ENCODE data around the gene RASEF. TPM values are rescaled to one million over a fixed set of nuclear protein-coding genes. Genes with fewer than 3 reads are reported as not detected.

The RASEF gene
- total RNA-seq, 2 experiments from 2014 or later: not detected

GRCh38 chr9:82975176-82975575, 87.8 kb downstream of the RASEF start:
- CTCF ChIA-PET: no interaction called here
- Mint-ChIP-seq H3K27ac (no peak overlapping the region), H3K4me1 (ENCODE audit: low read depth) (no peaks in the 10 kb centered on the region)

GRCh38 chr9:82972446-82972845, 90.5 kb downstream of the RASEF start:
- intact Hi-C loops (cut with micrococcal nuclease): no loop called here
- H3K27ac Mint-ChIP-seq: no peak overlapping the region
- no peaks in the 10 kb centered on the region for H3K9me3 Mint-ChIP-seq
- no peaks in the 10 kb centered on the region for H3K4me1 Mint-ChIP-seq (ENCODE audit: low read depth)
- CTCF ChIA-PET: no interaction called here
- H3K27me3 Mint-ChIP-seq (ENCODE audit: low read depth): peaks cover 2% of the 10 kb centered on the region
- H3K4me3 Mint-ChIP-seq: no peak overlapping the region
- no peaks in the 10 kb centered on the region for H3K36me3 Mint-ChIP-seq (ENCODE audit: low read depth)
- DNase-seq: no peak

More at GRCh38 chr9:82975176-82975575, 87.8 kb downstream of the RASEF start:
- DNase-seq: no peak
- Mint-ChIP-seq H3K4me3 (no peak overlapping the region), H3K9me3 (no peaks in the 10 kb centered on the region), H3K36me3 (ENCODE audit: low read depth) (no peaks in the 10 kb centered on the region), H3K27me3 (ENCODE audit: low read depth) (peaks cover 5% of the 10 kb centered on the region)
- intact Hi-C loops (cut with micrococcal nuclease): no loop called here

GRCh38 chr9:82970359-82970758, 92.6 kb downstream of the RASEF start:
- Mint-ChIP-seq H3K36me3 (ENCODE audit: low read depth) (no peaks in the 10 kb centered on the region), H3K27ac (no peak overlapping the region), H3K9me3 (no peaks in the 10 kb centered on the region), H3K4me1 (ENCODE audit: low read depth) (no peaks in the 10 kb centered on the region), H3K4me3 (no peak overlapping the region), H3K27me3 (ENCODE audit: low read depth) (no peaks in the 10 kb centered on the region)
- CTCF ChIA-PET: interaction anchor here (1.2 kb wide), 1 partner anchor 574 kb away, joined by 3 read pairs; no protein-coding TSS in a partner anchor
- DNase-seq: no peak
- intact Hi-C loops (cut with micrococcal nuclease): no loop called here

GRCh38 chr9:82969291-82969690, 93.7 kb downstream of the RASEF start:
- Mint-ChIP-seq H3K36me3 (ENCODE audit: low read depth) (no peaks in the 10 kb centered on the region), H3K27me3 (ENCODE audit: low read depth) (no peaks in the 10 kb centered on the region), H3K4me1 (ENCODE audit: low read depth) (no peaks in the 10 kb centered on the region), H3K27ac (no peak overlapping the region), H3K4me3 (no peak overlapping the region), H3K9me3 (no peaks in the 10 kb centered on the region)
- CTCF ChIA-PET: interaction anchor here (1.2 kb wide), 1 partner anchor 575 kb away, joined by 3 read pairs; no protein-coding TSS in a partner anchor
- intact Hi-C loops (cut with micrococcal nuclease): no loop called here
- no peak for DNase-seq

- no peak for DNase-seq
- no peaks in the 10 kb centered on the region for H3K27me3 Mint-ChIP-seq (ENCODE audit: low read depth)
- H3K4me3 Mint-ChIP-seq: no peak overlapping the region
- CTCF ChIA-PET: no interaction called here
- no peaks in the 10 kb centered on the region for H3K36me3 Mint-ChIP-seq (ENCODE audit: low read depth)
- H3K9me3 Mint-ChIP-seq: no peaks in the 10 kb centered on the region
- no peaks in the 10 kb centered on the region for H3K4me1 Mint-ChIP-seq (ENCODE audit: low read depth)
- intact Hi-C loops (cut with micrococcal nuclease): no loop called here
- H3K27ac Mint-ChIP-seq: no peak overlapping the region
Observed at GRCh38 chr9:82968816-82969215, 94.1 kb downstream of the RASEF start.

- Mint-ChIP-seq H3K4me3 (no peak overlapping the region), H3K27me3 (ENCODE audit: low read depth) (no peaks in the 10 kb centered on the region), H3K4me1 (ENCODE audit: low read depth) (no peaks in the 10 kb centered on the region), H3K36me3 (ENCODE audit: low read depth) (no peaks in the 10 kb centered on the region), H3K27ac (no peak overlapping the region), H3K9me3 (no peaks in the 10 kb centered on the region)
- intact Hi-C loops (cut with micrococcal nuclease): no loop called here
- no peak for DNase-seq
- CTCF ChIA-PET: no interaction called here
Observed at GRCh38 chr9:82968388-82968787, 94.6 kb downstream of the RASEF start.

GRCh38 chr9:82961504-82962125, 101.3 kb downstream of the RASEF start:
- CTCF ChIA-PET: interaction anchor here (0.6 kb wide), 1 partner anchor 146 kb away, joined by 3 read pairs; no protein-coding TSS in a partner anchor

GRCh38 chr9:82957529-82958379, 105.2 kb downstream of the RASEF start:
- intact Hi-C loops (cut with micrococcal nuclease): no loop called here
- CTCF ChIA-PET: no interaction called here
- Mint-ChIP-seq H3K27ac (no peak overlapping the region), H3K4me3 (no peak overlapping the region), H3K36me3 (ENCODE audit: low read depth) (no peaks in the 10 kb centered on the region), H3K4me1 (ENCODE audit: low read depth) (no peaks in the 10 kb centered on the region), H3K9me3 (no peaks in the 10 kb centered on the region), H3K27me3 (ENCODE audit: low read depth) (no peaks in the 10 kb centered on the region)
- no peak for DNase-seq

More at GRCh38 chr9:82961504-82962125, 101.3 kb downstream of the RASEF start:
- H3K4me1 Mint-ChIP-seq (ENCODE audit: low read depth): no peaks in the 10 kb centered on the region
- DNase-seq: peak; percentile 73
- no peaks in the 10 kb centered on the region for H3K36me3 Mint-ChIP-seq (ENCODE audit: low read depth)
- H3K27me3 Mint-ChIP-seq (ENCODE audit: low read depth): no peaks in the 10 kb centered on the region
- no peak overlapping the region for H3K4me3 Mint-ChIP-seq
- no peaks in the 10 kb centered on the region for H3K9me3 Mint-ChIP-seq
- H3K27ac Mint-ChIP-seq: no peak overlapping the region
- intact Hi-C loops (cut with micrococcal nuclease): loop anchor here (2.0 kb wide), 1 partner anchor 429 kb away; no protein-coding TSS in a partner anchor

- Mint-ChIP-seq H3K4me3 (no peak overlapping the region), H3K9me3 (no peaks in the 10 kb centered on the region), H3K36me3 (ENCODE audit: low read depth) (no peaks in the 10 kb centered on the region), H3K27ac (no peak overlapping the region), H3K4me1 (ENCODE audit: low read depth) (no peaks in the 10 kb centered on the region), H3K27me3 (ENCODE audit: low read depth) (no peaks in the 10 kb centered on the region)
- intact Hi-C loops (cut with micrococcal nuclease): no loop called here
- no peak for DNase-seq
- CTCF ChIA-PET: no interaction called here
Observed at GRCh38 chr9:82949203-82949602, 113.7 kb downstream of the RASEF start.

- Mint-ChIP-seq H3K36me3 (ENCODE audit: low read depth) (no peaks in the 10 kb centered on the region), H3K27ac (no peak overlapping the region), H3K4me1 (ENCODE audit: low read depth) (no peaks in the 10 kb centered on the region), H3K9me3 (no peaks in the 10 kb centered on the region), H3K27me3 (ENCODE audit: low read depth) (no peaks in the 10 kb centered on the region), H3K4me3 (no peak overlapping the region)
- intact Hi-C loops (cut with micrococcal nuclease): no loop called here
- DNase-seq: no peak
- CTCF ChIA-PET: no interaction called here
Observed at GRCh38 chr9:82940376-82940775, 122.6 kb downstream of the RASEF start.

GRCh38 chr9:82939451-82939850, 123.5 kb downstream of the RASEF start:
- Mint-ChIP-seq H3K27me3 (ENCODE audit: low read depth) (no peaks in the 10 kb centered on the region), H3K4me1 (ENCODE audit: low read depth) (no peaks in the 10 kb centered on the region), H3K4me3 (no peak overlapping the region), H3K36me3 (ENCODE audit: low read depth) (no peaks in the 10 kb centered on the region), H3K27ac (no peak overlapping the region), H3K9me3 (no peaks in the 10 kb centered on the region)
- DNase-seq: no peak
- CTCF ChIA-PET: no interaction called here
- intact Hi-C loops (cut with micrococcal nuclease): no loop called here

GRCh38 chr9:82938426-82939218, 124.3 kb downstream of the RASEF start:
- Mint-ChIP-seq H3K4me1 (ENCODE audit: low read depth) (no peaks in the 10 kb centered on the region), H3K9me3 (no peaks in the 10 kb centered on the region), H3K4me3 (no peak overlapping the region), H3K36me3 (ENCODE audit: low read depth) (no peaks in the 10 kb centered on the region), H3K27me3 (ENCODE audit: low read depth) (no peaks in the 10 kb centered on the region), H3K27ac (no peak overlapping the region)
- DNase-seq: no peak
- CTCF ChIA-PET: no interaction called here
- intact Hi-C loops (cut with micrococcal nuclease): no loop called here

Data from activated naive CD4-positive, alpha-beta T cell treated with anti-CD3 and anti-CD28 coated beads for 36 hours (primary cell).